BJ (cell line): ENCODE results near the gene SLCO2B1. TPM values are rescaled to one million over a fixed set of nuclear protein-coding genes. Genes with fewer than 3 reads are reported as not detected.

Experiments
- CTCF ChIA-PET: fragments of 350-600 bp; formaldehyde crosslinking; extraction: SDS; loops from one replicate; lab custom pipeline; 2021; ENCODE audit warnings: antibody characterized with exemption, inconsistent platforms; lab: Yijun Ruan, JAX
- POLR2A ChIA-PET: fragments of 300-600 bp; sonication (Branson Sonifier 250); formaldehyde crosslinking; extraction: SDS; loops from one replicate; lab custom pipeline; 2021; ENCODE audit warnings: antibody characterized with exemption; lab: Charles Lee
- DNase-seq: peaks from one replicate; pipeline ENCODE4 v3.0.0-alpha.2; 2011; ENCODE audit warnings: low read depth
- H3K27me3 ChIP-seq: 2 replicates; pipeline ENCODE4 v1.6.0; 2011; ENCODE audit warnings: low read length; ENCODE audit not compliant: control insufficient read depth, insufficient read depth
- H3K36me3 ChIP-seq: 2 replicates; pipeline ENCODE4 v1.5.1; 2011; ENCODE audit warnings: low read length; ENCODE audit not compliant: control insufficient read depth, insufficient read depth
- H3K4me3 ChIP-seq: 2 replicates; pipeline ENCODE4 v1.5.1; 2011; ENCODE audit warnings: low read depth, mild to moderate bottlenecking, control low read depth, low read length
- CTCF ChIP-seq: IDR thresholded peaks from 2 replicates; pipeline ENCODE4 v1.5.1; 2011; ENCODE audit warnings: low read depth, mild to moderate bottlenecking, control low read depth, inconsistent platforms, low read length, moderate library complexity; ENCODE audit not compliant: insufficient read depth
- polyA plus RNA-seq: library from polyadenylated mRNA; depleted of rRNA; stranded (reverse); fragments of >200 nt; gene quantifications from 2 replicates; pipeline ENCODE4 v1.2.3, GENCODE V29; 2011

The SLCO2B1 gene
- polyA plus RNA-seq, 1 experiment = not detected

GRCh38 chr11:75158696-75159150, 7.8 kb downstream of the SLCO2B1 start:
- POLR2A ChIA-PET = no interaction called here
- CTCF ChIA-PET = interaction anchor here (0.7 to 1.5 kb wide), 2 partner anchors 18 to 46 kb away, joined by 4 read pairs; no protein-coding TSS in a partner anchor
- Histone ChIP-seq H3K4me3 (no peak overlapping the region), H3K36me3 (no peaks in the 10 kb centered on the region), H3K27me3 (peaks cover 22% of the 10 kb centered on the region)
- DNase-seq = no peak
- no peak for TF ChIP-seq CTCF

- no peak for DNase-seq
- no peak overlapping the region for H3K4me3 ChIP-seq
- no peaks in the 10 kb centered on the region for H3K36me3 ChIP-seq
- peaks cover 25% of the 10 kb centered on the region for H3K27me3 ChIP-seq
- no peak for TF ChIP-seq CTCF
- ChIA-PET POLR2A (no interaction called here), CTCF (interaction anchor here (1.2 to 1.5 kb wide), 3 partner anchors 10 to 45 kb away, joined by 3 to 5 read pairs (median 4); no protein-coding TSS in a partner anchor)
These were observed 8.4 kb downstream of the SLCO2B1 start for GRCh38 chr11:75159151-75159953.

GRCh38 chr11:75160220-75160757, 9.4 kb downstream of the SLCO2B1 start:
- ChIA-PET POLR2A (no interaction called here), CTCF (interaction anchor here (1.2 to 1.5 kb wide), 3 partner anchors 11 to 44 kb away, joined by 3 to 5 read pairs (median 4); no protein-coding TSS in a partner anchor)
- Histone ChIP-seq H3K4me3 (no peak overlapping the region), H3K36me3 (no peaks in the 10 kb centered on the region), H3K27me3 (peaks cover 22% of the 10 kb centered on the region)
- TF ChIP-seq CTCF = no peak
- DNase-seq = no peak

- TF ChIP-seq CTCF = no peak
- H3K27me3 ChIP-seq = peaks cover 24% of the 10 kb centered on the region
- no peak overlapping the region for H3K4me3 ChIP-seq
- H3K36me3 ChIP-seq = no peaks in the 10 kb centered on the region
- ChIA-PET POLR2A (no interaction called here), CTCF (interaction anchor here (1.2 kb wide), 1 partner anchor 12 kb away, joined by 3 read pairs; no protein-coding TSS in a partner anchor)
- DNase-seq = no peak
These were observed 10.0 kb downstream of the SLCO2B1 start for GRCh38 chr11:75160880-75161279.

GRCh38 chr11:75161506-75162095, 10.7 kb downstream of the SLCO2B1 start:
- H3K36me3 ChIP-seq = no peaks in the 10 kb centered on the region
- DNase-seq = no peak
- no peak overlapping the region for H3K4me3 ChIP-seq
- POLR2A ChIA-PET = no interaction called here
- TF ChIP-seq CTCF = no peak
- CTCF ChIA-PET = no interaction called here
- peaks cover 24% of the 10 kb centered on the region for H3K27me3 ChIP-seq
